WI38 (cell line): ENCODE results near the gene ZNF546.

ENCODE experiments used
- H3K4me3 ChIP-seq: 2 replicates; pipeline ENCODE4 v1.5.1; 2011; ENCODE audit warnings: low read depth, mild to moderate bottlenecking, control low read depth, low read length
- TF ChIP-seq, protein P1 (sequence below): IDR thresholded peaks from 2 replicates; pipeline ENCODE4 v1.5.1; 2012; ENCODE audit warnings: low read depth, mild to moderate bottlenecking, control low read depth, low read length

The ZNF546 gene

DNA sequence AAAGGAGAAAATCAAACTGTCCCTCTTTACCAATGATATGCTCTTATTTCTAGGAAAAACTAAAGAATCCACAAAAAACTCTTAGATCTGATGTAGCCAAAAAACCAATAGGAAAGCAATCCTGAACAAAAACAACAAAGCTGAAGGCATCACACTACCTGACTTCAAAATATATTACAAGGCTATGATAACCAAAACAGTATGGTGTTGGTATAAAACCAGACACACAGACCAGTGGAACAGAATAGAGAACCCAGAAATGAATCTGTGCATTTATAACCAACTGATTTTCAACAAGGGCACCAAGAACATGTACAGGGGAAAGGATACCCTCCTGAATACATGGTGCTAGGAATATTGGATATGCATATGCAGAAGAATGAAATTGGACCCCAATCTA, 9.7 kb upstream of the ZNF546 start:
- TF ChIP-seq, protein P1, sequence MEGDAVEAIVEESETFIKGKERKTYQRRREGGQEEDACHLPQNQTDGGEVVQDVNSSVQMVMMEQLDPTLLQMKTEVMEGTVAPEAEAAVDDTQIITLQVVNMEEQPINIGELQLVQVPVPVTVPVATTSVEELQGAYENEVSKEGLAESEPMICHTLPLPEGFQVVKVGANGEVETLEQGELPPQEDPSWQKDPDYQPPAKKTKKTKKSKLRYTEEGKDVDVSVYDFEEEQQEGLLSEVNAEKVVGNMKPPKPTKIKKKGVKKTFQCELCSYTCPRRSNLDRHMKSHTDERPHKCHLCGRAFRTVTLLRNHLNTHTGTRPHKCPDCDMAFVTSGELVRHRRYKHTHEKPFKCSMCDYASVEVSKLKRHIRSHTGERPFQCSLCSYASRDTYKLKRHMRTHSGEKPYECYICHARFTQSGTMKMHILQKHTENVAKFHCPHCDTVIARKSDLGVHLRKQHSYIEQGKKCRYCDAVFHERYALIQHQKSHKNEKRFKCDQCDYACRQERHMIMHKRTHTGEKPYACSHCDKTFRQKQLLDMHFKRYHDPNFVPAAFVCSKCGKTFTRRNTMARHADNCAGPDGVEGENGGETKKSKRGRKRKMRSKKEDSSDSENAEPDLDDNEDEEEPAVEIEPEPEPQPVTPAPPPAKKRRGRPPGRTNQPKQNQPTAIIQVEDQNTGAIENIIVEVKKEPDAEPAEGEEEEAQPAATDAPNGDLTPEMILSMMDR: no peak
- H3K4me3 ChIP-seq: no peak overlapping the region

DNA sequence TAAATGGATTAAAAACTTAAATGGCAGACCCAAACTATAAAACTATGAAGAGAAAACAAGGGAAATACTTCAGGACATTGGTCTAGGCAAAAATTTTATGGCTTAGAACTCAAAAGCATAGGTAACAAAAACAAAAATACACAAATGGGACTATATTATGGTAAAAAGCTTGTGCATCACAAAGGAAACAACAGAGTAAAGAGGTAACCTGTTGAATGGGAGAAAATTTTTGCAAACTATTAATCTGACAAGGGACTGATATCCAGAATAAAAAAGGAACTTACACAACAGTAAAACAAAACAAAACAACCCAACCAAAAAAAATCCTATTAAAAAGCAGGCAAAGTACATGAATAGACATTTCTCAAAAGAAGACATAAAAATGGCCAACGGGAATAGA, 9.3 kb upstream of the ZNF546 start:
- TF ChIP-seq, protein P1: no peak
- no peak overlapping the region for H3K4me3 ChIP-seq

DNA sequence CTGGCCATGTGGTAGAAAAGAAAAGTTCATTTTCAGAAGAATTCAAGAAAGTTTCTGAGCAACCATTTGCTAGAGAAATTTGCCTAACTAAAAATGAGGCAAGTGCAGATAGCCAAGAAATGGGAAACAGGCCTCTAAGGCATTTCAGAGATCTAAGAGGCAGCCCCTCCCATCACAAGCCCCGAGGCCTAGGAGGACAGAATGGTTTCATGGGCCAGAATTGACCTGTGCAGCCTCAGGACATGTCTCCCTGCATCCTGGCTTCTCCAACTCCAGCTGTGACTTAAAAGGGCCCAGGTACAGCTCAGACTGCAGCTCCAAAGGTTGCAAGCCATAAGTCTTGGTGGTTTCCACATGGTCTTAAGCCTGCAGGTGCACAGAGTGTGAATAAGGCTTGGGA, 3.3 kb upstream of the ZNF546 start:
- TF ChIP-seq, protein P1: no peak
- H3K4me3 ChIP-seq: no peak overlapping the region

DNA sequence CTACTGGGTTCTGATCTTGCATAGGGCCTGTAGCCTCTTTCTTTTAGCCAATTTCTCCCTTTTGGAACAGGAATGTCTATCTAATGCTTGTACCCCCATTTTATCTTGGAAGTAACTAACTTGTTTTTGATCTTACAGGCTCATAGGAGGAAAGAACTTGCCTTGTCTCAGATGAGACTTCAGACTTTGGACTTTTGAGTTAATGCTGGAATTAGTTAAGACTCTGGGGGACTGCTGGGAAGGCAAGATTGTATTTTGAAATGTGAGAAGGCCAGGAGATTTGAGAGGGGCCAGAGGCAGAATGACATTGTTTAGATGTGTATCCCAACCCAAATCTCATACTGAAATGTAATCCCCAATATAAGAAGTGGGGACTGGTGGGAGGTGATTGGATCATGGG, 2.5 kb upstream of the ZNF546 start:
- TF ChIP-seq, protein P1: no peak
- no peak overlapping the region for H3K4me3 ChIP-seq

DNA sequence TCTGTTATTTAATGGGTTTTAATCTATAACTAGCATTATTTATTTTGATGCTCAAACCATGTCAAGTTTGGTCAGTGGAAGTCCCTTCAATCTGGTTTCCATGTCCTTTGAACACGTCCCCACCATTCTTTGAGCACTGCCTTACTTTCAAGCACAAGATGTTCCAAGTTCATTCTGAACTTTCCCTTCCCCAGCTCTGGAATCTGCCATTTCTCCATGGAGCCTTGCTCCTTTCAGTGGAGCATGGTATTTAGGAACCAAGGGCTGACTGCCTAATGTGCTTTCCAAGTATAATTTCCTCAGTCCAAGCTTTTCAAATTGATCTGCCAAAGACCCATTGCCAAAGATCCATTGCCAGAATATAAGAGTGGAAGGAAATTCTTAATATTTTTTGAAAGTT, 1.1 kb upstream of the ZNF546 start:
- H3K4me3 ChIP-seq: peak overlapping the region; percentile 84

DNA sequence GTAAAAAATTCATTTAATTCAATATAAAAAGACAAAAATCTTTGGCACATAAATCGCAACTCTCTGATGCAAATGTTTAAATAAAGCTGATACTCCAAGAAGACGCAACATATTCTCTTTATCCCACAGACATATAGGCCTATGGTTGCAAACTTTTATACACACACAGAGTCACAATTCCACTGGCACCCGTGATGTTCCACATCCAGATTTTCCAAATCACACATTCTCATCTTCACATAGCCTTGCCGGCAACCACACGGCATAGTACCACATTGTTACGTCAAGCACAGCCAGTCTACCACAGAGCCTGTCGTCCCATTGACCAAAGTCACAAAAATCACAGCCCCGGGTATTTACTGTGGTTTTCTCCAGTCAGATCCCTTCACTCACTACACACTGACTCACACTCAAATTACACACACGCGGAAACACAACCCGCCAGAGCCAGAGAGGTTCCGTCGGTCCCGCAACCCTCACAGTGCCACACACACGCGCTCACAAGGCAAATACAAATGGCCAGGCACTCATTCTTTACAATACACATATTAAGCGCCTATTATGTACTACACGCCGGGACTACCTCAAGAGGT, 546 bp upstream of the ZNF546 start:
- H3K4me3 ChIP-seq: peak overlapping the region; percentile 84
- TF ChIP-seq, protein P1: no peak

More for the DNA sequence above, 1.1 kb upstream of the ZNF546 start:
- TF ChIP-seq, protein P1: no peak

DNA sequence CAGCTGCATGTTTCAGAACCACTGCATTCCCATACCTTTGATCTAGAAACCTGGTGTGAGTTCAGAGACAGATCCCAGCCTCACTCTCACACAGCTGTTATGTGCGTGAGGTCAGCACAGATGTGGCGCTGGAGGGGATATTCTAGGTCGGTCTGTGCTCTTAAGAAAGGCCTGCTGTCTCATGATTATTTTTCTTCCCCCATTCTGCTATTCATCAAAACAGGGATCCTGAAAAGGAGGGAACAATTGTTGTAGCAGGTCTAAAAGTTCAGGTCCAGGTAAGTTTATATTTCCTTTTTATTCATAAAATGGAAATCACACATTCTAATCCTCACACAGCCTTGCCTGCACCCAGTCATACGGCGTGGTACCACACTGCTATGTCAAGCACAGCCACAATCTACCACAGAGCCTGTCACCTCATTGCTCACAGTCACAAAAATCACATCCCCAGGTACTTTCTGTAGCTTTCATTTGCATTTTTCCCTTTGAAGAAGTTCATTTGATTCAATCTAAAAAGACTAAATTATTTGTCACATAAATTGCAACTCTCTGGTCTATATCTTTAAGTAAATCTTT, 867 bp downstream of the ZNF546 start:
- TF ChIP-seq, protein P1: no peak
- peak overlapping the region; percentile 84 for H3K4me3 ChIP-seq
